ENCODE results near the gene PSME3. TPM values are rescaled to one million over a fixed set of nuclear protein-coding genes. Genes with fewer than 3 reads are reported as not detected.

PSME3 gene
- total and polyA plus RNA-seq, 9 of the 15 experiments (the other 6 are each of a cell fraction or from before 2014, with no cell fraction given), result 31.2 to 275 (median 141) TPM

DNA sequence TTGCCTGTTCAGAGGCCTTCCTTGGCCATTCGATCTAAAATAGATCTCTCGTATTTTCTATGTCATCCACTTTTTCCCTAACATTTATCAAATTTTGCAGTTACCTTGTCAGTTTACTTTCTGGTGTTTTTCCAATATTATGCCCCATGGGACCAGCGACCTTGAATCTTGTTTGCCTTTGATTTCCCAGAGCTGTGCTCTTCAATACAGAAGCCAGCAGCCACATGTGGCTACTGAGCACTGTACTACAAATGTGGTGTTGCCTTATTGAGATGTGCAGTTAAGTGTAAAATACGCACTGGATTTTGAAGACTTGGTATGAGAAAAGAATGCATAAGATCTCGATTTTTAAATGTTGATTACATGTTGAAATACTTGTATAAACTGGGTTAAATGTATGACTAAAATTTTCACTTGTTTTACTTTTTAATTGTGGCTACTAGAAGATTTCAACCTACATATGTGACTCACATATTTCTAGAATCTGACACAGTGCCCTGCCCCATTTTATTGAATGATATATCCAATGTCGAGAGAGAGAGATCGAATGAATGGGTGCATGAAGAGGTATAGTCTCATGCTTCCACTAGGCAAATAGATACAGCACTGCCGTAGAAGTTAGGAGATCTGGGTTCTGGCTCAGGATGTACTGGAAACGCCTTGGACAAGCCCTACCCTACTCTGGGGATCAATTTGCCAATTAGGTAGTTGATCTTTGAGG is 824 bp upstream of the PSME3 start (continued):
- TF ChIP-seq ZBTB40 (IDR thresholded peaks at IDR 0.05), result no peak
- TF ChIP-seq ZBTB40 (CRISPR knock-in tag; IDR thresholded peaks at IDR 0.05), result no peak
- no peak for TF ChIP-seq ZNF717 (CRISPR knock-in tag; IDR thresholded peaks at IDR 0.05)
- no peak for TF ChIP-seq FOXK1 (CRISPR knock-in tag; IDR thresholded peaks at IDR 0.05; ENCODE audit: borderline replicate concordance)
- peak; percentile 19; the same call in 1 of the 2 replicates for TF ChIP-seq TAF7 (tag; IDR thresholded peaks at IDR 0.05)
- TF ChIP-seq CLOCK (CRISPR knock-in tag; IDR thresholded peaks at IDR 0.05; ENCODE audit: borderline replicate concordance), result no peak
- no peak for TF ChIP-seq ZNF24 (IDR thresholded peaks at IDR 0.05)
- TF ChIP-seq ARNT (IDR thresholded peaks at IDR 0.05), result no peak; a peak in 1 of 4 replicates
- TF ChIP-seq ARID3B (CRISPR knock-in tag; IDR thresholded peaks at IDR 0.05; ENCODE audit: borderline replicate concordance), result no peak
- no peak for TF ChIP-seq ZNF121 (CRISPR knock-in tag; conservative IDR thresholded peaks at IDR 0.05)
- no peak for TF ChIP-seq NUFIP1 (IDR thresholded peaks at IDR 0.05; ENCODE audit: partially characterized antibody)
- no peak for TF ChIP-seq HIVEP1 (CRISPR knock-in tag; IDR thresholded peaks at IDR 0.05)

Measured in K562 (cell line).